Non-pigmented ciliary epithelial cell (primary cell): ENCODE data around the gene DNAJA3.

Source experiments
- DNase-seq: peaks from one replicate; pipeline ENCODE4 v3.0.0-alpha.2; 2010; ENCODE audit warnings: low read depth

Gene DNAJA3

DNA sequence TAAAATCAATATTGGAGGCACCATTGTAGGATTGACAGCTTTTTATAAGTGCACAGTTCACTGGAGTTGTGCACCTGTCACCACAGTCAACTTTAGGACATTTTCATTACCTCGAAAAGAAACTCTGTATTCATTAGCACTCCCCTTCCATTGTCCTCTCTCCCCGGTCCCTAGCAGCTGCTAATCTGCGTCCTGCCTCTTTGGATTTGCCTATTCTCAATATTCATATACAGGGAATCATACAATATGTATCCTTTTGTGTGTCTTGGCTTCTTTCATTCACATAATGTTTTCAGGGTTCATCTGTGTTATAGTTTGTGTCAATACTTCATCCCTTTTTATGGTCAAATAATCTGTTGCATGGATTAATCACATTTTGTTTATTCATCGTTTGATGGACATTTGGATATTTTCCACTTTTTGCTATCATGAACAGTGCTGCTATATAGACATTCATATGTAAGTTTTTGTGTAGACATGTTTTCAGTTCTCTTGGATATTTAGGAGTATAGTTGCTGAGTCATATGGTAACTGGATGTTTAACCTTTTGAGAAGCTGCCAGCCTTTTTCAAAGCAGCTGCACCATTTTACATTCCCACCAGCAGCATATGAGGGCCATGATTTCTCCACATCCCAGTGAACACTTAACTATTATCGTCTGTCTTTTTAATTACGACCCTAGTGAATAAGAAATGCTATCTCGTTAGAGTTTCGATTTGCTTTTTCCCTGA, 9.8 kb downstream of the DNAJA3 start:
- DNase-seq = no peak

DNA sequence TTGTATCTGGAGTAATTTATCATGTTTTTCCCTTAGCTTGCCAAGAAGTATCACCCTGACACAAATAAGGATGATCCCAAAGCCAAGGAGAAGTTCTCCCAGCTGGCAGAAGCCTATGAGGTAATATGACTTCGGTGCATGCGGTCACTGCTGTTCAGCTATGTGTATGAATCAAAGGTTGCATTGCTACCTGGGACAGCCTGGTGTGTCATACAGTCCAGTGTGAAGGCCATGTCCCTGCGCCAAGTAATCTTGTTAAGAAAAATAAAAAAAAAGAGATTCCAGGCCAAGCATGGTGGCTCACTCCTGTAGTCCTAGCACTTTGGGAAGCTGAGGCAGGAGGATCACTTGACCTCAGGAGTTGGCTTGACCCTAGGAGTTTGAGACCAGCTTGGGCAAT, 11.7 kb downstream of the DNAJA3 start:
- no peak for DNase-seq

DNA sequence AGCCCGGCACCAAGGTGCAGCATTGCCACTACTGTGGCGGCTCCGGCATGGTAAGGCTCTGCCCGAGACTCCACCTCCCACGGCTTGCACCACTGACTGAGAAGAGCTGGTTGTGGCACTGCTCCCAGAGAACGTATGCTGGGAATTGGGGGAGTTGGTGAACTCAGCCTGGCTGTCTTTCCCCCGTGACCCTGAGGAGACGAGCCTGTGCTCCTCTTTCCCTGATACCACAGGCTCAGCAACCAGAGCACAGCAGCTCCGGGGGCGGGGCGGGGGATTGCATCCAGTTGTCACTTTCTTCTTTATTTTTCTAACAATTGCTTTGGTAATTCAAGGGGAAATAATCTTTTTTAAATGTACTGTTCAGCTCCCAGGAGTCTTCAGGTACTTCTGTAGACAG, 16.7 kb downstream of the DNAJA3 start:
- no peak for DNase-seq

DNA sequence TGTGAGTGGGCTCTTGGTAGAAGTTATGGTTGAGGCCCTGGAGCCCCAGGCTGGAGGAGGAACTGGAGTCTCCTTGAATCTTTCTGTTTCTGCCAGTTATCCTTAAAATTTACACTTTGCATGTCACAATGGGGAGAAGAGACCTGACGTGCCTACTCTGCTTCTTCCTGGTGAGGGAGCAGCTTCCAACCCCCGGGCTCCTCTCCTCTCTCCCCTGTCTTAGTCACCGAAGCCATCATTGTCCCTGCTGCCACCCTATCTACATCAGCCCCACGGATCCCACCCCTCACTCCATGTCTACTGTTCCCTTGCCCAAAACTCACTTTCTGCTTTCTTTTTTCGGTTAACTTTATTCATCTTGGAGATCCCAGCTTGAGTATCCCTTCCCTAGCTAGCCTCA, 17.6 kb downstream of the DNAJA3 start:
- no peak for DNase-seq

DNA sequence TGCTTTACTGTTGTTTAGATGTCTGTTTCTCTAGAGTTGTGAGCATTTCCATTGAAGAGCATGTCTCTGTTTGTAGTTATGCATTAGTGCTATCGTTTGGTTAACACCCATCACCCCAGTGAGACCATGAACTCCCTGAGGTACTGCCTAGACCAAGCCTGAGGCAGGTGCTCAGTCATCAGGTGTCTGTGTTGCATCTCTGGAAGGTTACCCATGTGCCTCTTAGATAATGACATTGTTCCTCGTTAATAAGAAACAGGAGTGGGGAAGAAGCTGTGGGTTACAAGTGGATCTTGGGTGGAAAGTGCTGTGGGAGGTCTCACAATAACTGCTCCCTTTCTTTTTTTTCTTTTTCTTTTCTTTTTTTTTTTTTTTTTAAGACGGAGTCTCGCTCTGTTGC, 18.3 kb downstream of the DNAJA3 start:
- no peak for DNase-seq

DNA sequence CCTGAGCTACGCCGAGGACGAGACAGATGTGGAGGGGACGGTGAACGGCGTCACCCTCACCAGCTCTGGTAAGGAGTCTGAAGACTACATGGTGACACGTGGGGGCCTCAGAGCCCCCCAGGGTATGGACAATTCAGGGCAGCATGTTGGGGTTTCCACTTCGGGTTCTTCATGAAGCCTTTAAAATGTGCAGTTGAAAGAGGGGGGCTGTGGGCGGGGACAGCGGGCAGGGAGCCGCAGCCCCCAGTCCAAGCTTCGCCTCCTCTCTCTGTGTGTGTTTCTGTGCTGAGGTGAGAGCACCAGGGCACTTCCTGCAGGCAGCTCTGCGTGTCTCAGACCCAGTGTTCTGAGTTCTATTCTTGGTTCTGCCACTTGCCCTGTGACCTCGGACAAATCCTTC, 24.8 kb downstream of the DNAJA3 start:
- no peak for DNase-seq

DNA sequence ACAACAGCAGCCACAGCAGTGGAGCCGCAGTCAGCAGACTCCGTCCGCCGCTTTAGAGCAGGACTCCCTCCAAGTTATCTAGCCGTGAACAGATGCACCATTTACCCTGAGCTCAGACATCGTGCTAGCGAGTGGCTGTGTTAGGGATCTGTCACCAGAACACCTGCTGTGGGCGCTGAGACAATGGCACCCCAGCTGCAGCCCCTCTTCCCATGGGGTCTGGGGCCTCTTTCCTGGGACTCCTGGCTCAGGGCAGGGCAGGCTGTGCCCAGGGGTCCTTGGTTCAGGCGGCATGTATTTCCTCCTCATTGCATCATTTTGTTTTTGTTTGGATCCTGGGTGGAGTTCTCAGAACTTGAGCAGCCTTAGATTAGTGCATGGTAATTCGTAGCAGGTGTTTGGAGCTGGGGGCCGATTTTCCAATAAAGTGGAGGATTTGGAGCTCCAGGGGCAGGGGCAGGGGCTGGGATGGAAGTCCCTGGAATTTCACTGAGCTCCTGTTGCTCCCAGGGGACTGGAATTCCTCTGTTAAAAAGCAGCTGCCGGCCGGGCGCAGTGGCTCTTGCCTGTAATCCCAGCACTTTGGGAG, 25.4 kb downstream of the DNAJA3 start:
- DNase-seq = no peak

DNA sequence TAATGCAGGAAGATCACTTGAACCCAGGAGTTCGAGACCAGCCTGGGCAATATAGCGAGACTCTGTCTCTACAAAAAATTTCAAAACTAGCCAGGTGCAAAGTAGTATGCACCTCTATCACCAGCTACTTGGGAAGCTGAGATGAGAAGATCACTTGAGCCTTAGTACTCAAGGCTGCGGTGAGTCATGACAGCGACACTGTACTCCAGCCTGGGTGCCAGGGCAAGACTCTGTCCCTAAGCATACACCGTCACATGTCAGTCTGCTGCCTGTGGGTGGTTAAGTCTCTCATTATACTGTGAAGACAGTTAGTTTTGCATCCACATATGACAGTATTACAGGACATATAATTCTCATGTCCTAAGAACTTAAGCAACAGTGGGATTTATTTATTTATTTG, 27.0 kb downstream of the DNAJA3 start:
- no peak for DNase-seq

DNA sequence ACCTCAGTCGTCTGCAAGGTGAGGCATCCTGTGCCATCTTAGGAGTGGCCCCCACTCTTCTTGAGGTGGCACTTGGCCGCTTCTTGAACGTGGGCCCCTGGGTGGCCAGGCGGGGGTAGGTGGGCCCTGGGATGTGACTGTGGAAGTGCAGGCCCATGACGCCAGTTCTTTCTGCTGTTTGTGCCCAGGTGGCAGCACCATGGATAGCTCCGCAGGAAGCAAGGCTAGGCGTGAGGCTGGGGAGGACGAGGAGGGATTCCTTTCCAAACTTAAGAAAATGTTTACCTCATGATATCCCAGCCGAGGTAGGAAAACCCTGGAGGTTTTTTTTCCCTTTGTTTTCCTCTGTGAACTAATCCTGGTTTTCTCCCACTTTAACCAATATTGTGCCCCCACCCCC, 29.0 kb downstream of the DNAJA3 start:
- DNase-seq = no peak

DNA sequence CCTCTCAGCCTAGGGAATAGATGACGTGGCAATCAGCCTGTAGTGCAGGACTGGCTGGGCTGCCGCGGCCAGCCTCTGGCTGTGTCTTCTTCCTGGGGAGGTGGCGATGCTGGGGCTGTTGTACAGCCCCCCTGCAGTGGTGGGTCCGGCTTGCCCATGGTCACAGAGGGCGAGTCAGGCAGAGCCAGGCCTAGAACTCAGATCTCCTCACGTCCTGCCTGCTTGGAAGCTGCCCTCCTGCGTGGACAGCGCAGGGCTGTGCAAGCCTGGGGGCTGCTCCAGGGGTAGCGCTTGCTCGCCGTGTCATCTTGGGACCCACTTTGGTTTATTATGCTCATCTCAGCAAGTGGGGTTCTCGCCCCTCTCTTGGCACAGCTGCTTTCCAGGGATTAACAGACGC, 29.4 kb downstream of the DNAJA3 start:
- no peak for DNase-seq

DNA sequence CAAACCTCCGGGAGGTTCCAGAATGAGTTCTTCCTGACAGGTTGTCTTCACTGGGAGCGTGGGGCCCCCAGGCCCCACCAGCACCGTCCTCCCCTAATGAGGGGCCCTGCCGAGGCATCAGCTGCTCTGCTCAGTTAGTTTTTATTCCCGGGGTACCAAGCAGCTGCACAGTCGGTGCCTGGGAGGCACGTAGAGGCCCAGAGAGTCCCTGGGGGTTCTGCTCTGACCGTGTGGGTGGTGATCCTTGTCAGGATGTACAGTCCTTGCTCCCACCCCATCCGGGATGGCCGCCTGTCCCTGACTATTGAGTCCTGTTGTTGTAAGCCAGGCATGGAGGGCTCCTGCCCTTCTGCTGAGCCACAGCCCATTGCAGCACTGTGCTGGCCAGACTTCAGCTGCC, 30.3 kb downstream of the DNAJA3 start:
- DNase-seq = no peak

DNA sequence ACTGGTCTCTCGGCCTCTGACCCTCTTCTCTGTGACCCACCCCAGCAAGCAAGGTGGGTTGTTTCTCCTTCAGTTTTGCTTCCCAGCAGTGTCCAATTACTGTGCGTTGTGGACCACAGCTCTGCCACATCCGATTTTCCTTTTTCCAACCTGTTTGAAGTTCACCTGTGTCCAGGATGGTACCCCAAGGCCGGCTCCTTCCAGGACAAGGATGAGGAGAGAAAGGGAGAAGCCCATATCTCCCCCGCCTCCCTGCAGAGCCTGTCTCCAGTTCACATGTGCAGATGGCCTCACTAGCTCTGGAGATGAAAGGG, 35.2 kb downstream of the DNAJA3 start:
- no peak for DNase-seq

DNA sequence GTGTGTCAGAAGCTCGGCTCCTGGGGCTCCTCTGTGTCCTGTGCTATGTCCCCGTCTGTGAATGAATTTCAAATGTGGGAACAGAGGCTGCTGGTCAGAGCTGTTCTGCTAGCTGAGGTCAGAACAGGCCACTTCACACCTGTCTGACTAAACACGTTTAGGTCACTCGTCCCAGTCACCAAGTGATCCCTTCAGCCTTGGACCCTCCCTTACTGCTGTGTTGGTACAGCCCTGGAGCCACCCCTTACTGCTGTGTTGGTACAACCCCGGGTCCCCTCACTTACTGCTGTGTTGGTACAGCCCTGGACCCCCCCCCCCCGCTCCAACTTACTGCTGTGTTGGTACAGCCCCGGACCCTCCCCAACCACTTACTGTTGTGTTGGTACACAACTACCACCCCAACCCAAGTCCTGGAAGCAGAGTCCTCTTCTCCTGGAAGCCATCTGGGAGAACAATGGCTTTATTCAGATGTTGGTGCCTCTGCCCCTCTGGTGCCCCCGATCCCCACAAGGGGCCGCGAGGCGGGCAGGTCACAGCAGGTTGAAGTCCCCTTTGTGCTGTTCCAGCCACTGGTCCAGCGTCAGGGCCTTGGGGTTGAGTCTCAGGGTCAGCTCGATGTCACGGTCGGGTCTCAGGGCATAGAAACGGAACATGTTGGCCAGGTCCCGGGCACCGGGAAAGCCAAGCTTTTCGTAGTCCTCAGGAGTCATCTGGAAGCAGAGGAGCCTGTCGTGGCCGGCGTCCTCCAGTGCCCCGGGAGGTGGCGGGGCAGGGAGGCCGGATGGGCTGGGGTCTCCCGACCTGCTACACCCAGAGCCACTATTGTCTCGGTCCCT, 35.8 kb downstream of the DNAJA3 start:
- DNase-seq = no peak

DNA sequence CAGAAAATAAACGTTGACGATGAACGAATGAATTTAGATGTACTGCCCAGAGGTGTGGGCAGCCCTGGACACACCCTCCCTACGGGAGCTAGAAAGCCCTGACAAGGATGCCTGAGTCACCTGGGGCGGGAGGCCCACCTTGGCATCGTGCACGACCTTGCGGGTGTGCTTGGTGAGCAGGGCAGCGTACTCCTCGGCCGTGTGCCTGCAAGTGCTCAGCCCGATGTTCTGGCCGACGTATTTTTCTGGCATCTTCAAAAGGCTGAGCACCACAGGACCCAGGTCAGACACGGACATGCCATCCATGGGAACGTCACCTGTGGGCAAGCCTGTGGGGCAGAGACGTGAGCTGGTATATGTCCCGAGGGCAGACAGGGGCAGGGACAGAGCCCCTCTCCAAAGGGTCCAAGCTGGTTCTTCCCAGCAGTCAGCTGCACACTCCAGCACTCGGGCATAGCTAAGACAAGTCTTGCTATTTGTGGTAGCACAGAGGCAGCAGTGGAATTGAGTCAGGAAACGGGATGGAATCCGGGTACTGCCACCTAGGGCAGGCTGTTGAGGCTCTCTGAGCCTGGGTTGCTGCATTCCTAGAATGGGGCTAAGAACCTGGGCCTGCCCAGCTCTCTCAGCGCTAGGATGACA, 38.0 kb downstream of the DNAJA3 start:
- no peak for DNase-seq

DNA sequence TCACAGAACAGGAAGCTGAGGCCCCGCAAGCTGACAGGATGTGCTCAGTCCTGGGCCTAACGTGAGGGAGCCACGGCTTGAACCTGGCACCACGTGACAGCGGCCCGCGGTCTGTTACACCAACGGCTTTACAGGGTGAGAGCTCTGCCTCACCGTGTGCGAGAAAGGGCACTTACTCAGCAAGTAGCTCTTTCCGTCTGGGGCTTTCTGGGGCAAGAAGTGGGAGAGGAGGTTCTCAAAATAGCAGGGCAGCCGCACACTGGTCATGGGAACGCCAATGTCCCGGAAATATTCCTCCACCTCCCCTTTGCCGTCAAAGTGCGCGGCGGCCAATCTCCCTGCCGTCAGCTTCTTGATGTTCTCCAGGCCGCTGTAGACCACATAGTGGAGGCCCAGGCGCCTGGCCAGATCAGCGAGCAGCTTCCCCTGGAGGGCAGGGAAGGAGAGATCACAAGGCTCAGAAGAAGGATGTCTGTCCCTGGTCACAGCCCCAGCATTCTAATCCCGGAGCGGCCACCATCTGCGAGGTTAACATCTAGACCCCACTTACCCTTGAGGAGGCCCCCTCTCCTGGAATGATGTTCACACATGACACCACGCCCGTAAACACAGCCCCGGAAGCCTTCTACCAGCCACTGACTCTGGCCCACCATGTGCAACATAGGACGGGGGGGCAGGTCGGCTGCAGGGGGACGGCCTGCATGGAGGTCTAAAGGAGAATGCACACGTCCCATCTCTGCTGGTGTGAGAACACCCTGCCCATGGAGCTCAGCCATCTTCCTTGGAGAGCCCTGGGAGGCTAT, 40.5 kb downstream of the DNAJA3 start:
- no peak for DNase-seq

DNA sequence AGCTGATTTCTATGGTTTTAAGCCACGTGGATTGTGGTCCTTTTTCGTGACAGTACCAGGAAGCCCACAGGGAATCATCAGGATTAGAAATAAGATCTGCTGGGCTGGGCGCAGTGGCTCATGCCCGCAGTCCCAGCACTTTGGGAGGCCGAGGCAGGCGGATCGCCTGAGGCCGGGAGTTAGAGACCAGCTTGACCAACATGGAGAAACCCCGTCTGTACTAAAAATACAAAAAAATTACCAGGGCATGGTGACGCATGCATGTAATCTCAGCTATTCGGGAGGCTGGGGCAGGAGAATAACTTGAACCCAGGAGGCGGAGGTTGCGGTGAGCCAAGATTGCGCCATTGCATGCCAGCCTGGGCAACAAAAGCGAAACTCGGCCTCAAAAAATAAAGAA, 42.2 kb downstream of the DNAJA3 start:
- DNase-seq = no peak

DNA sequence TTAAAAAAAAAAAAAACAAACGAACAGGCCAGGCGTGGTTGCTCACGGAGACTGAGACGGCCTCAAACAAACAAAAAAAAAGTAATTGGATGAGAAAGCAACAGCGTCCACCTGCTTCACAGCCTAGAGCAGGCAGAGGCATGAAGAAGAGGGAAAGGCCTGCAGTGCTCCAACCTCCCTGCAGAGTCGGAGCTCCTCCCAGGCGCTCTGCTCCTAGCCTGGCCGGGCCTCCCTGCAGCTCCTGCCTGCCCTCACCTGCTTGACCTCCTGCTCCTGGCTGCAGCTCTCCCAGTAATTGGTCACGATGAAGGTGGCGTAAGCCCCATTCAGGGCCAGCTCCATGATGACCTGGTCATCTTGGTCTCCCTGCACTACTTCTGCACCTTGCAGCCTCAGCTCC, 43.3 kb downstream of the DNAJA3 start:
- no peak for DNase-seq

DNA sequence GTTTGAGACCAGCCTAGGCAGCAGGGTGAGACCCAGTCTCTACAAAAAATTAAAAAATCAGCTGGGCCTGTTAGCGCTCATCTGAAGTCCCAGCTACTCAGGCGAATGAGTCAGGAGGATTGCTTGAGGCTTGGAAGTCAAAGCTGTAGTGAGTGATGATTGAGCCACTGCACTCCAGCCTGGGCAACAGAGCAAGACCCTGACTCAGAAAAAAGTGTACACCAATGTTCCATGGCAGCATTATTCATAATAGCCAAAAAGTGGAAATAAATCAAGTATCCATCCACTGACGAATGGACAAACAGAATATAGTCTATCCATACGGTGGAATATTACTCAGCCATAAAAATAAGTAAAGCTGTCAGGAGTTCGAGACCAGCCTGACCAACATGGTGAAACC, 46.2 kb downstream of the DNAJA3 start:
- DNase-seq = no peak

DNA sequence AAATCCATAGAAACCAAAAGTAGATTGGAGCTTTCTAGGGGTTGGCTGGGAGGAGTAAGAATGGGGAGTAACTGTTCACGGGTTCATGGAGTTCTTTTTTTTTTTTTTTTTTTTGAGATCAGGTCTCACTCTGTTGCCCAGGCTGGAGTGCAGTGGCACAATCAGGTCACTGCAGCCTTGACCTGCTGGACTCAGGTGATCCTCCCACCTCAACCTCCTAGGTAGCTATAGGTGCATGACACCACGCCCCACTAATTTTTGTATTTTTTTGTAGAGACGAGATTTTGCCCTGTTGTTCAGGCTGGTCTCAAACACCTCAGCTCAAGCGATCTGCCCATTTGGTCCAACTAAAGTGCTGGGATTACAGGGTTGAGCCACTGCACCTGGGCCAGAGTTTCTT, 47.2 kb downstream of the DNAJA3 start:
- DNase-seq = no peak

DNA sequence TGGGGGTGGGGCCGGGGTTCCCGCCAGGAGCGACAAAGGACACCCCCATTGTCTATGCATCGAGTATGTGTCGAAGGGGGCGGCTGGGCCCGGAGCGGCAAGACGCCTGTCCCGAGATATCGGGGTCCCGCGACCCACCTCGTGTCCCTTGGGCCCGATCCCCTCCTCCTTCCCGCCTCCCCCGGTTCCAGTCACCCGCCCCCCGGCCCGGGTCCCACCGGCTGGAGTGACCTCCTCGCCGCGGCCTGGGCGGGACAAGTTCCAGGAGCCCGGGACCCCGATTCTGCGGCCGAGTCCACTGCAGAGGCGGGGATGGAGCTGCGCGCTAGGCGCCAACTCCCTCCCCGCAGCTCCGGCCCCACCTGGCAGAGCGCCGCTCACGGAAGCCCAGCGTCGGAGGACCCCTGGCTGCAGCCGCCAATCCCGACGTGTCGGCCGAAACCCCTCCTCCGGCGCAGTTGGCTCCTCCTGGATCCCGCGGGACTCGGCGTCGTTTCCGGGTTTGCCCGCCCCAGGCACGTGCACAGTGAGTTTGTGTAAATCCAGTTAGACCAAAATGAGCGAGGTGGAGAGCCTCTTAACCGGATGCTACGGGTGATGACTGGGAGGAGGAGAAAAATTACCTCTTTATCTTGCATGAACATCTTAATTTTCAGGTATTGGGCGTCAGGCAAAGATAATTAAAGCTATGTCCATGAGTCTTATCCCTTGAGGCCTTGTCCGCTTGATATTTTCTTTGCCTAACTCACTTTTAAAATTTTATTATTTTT, 48.7 kb downstream of the DNAJA3 start, which contains the start of gene NMRAL1:
TSS of gene NMRAL1 (minus strand) at position 434 of the 770 bp plus-strand sequence. CDS start 493 bp downstream, outside the sequence.
- DNase-seq = no peak
